Peyer's patch (tissue), 4 donors: Measurements from ENCODE around the gene TSEN34.

Source experiments
- CTCF ChIP-seq, 6 experiments: fragments of 450-650 bp in 4 of 6; fragments of 200-600 bp in 2 of 6; sonication (generic) in 1 of 6; IDR thresholded peaks; one replicate each; pipeline ENCODE4 v1.5.1; 2017 to 2019; ENCODE audit warnings: antibody characterized with exemption in 6 of 6, mild to moderate bottlenecking in 3 of 6, moderate library complexity in 1 of 6
- POLR2A ChIP-seq, 2 donors: fragments of 450-650 bp; IDR thresholded peaks; one replicate each; pipeline ENCODE4 v1.5.1; 2017; ENCODE audit warnings: antibody characterized with exemption in 2 of 2, mild to moderate bottlenecking in 2 of 2, moderate library complexity in 2 of 2

GRCh38 chr19:54162884-54163283 is 28.2 kb upstream of the TSEN34 start:
- no peak for TF ChIP-seq CTCF (IDR thresholded peaks at IDR 0.05)
- TF ChIP-seq POLR2A (IDR thresholded peaks at IDR 0.05) = no peak
